Suprapubic skin (tissue), 4 donors: ENCODE data around the gene SCAPER. TPM values are rescaled to one million over a fixed set of nuclear protein-coding genes. Genes with fewer than 3 reads are reported as not detected.

Experiments used
- DNase-seq, 2 donors: peaks; one replicate each; pipeline ENCODE4 v3.0.0-alpha.2; 2019; ENCODE audit warnings: low spot score in 2 of 2
- H3K27ac ChIP-seq: fragments of 200-600 bp; sonication (generic); one replicate; pipeline ENCODE4 v1.5.1; 2019
- H3K27me3 ChIP-seq: fragments of 200-600 bp; sonication (generic); one replicate; pipeline ENCODE4 v1.5.1; 2019
- H3K36me3 ChIP-seq: fragments of 200-600 bp; sonication (generic); one replicate; pipeline ENCODE4 v1.5.1; 2019
- H3K4me1 ChIP-seq: fragments of 200-600 bp; sonication (generic); one replicate; pipeline ENCODE4 v1.5.1; 2019
- H3K4me3 ChIP-seq: fragments of 200-600 bp; sonication (generic); one replicate; pipeline ENCODE4 v1.5.1; 2019; ENCODE audit warnings: mild to moderate bottlenecking
- H3K9me3 ChIP-seq: fragments of 200-600 bp; sonication (generic); one replicate; pipeline ENCODE4 v1.5.1; 2019
- EP300 ChIP-seq: sonication (generic); formaldehyde crosslinking; IDR thresholded peaks from one replicate; pipeline ENCODE4 v1.6.1; 2017; ENCODE audit warnings: antibody characterized with exemption
- POLR2A ChIP-seq, 2 donors: fragments of 450-650 bp; IDR thresholded peaks; one replicate each; pipeline ENCODE4 v1.6.1; 2017; ENCODE audit warnings: antibody characterized with exemption in 2 of 2, mild to moderate bottlenecking in 2 of 2, moderate library complexity in 2 of 2
- POLR2AphosphoS5 ChIP-seq, 3 donors: sonication (generic); formaldehyde crosslinking; IDR thresholded peaks; one replicate each; pipeline ENCODE4 v1.6.1; 2017; ENCODE audit warnings: antibody characterized with exemption in 3 of 3
- WGBS: methylation state at CpG from one replicate; pipeline ENCODE4 v1.1.5; 2018; 5-methylcytosine and 5-hydroxymethylcytosine counted together
- total RNA-seq, 4 donors: library from RNA; depleted of rRNA; stranded (reverse); fragments of >200 nt; gene quantifications; one replicate each; pipeline ENCODE4 v1.1.0, GENCODE V29; 2016
- TF ChIP-seq, protein P1 (sequence below), 2 donors: fragments of 200-600 bp in 1 of 2; fragments of 450-650 bp in 1 of 2; sonication (generic) in 1 of 2; IDR thresholded peaks; one replicate each; pipeline ENCODE4 v1.5.1; 2016 to 2019; ENCODE audit warnings: antibody characterized with exemption in 2 of 2, mild to moderate bottlenecking in 1 of 2, moderate library complexity in 1 of 2

Gene SCAPER
- total RNA-seq, 4 donors from 2014 or later, result 26.3 to 61.4 (median 37.3) TPM

DNA sequence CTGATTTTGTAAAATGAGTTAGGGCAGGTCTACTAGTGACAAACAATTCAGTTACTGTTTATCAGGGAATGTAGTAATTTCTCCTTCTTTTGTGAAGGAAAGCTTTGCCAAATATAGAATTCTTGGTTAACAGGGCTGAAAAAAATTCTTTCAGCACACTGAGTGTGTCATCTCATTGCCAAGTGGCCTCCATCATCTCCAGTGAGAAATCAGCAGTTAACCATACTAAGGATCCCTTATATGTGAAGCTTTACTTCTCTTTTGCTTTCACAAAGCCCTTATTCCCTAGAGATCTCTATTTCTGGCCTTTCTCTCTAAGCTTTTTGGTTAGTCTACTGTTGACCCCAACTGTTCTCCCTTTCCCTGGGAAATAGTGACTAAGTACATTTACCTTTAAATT lies 269.1 kb downstream of the SCAPER start:
- no peak overlapping the region for H3K27ac ChIP-seq
- no peak for TF ChIP-seq POLR2A (IDR thresholded peaks at IDR 0.05)

DNA sequence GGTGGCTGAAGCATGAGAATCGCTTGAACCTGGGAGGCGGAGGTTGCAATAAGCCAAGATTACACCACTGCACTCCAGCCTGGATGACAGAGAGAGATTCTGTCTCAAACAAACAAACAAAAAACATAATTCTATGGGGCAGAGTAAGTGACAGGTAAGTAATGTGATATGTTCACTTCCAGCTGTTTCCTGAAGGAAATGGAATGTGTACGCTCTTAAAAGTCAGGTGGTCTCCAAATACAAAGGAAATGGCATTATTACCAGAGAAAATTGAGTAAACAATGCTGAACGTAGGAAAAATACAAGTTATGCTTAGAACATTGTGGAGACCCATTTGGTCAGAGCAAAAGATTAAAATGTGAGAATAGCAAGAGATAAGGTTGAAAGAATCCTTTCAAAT lies 278.5 kb downstream of the SCAPER start:
- WGBS, result 93% methylated on average over 4 of the region's 4 CpGs
- TF ChIP-seq, protein P1, sequence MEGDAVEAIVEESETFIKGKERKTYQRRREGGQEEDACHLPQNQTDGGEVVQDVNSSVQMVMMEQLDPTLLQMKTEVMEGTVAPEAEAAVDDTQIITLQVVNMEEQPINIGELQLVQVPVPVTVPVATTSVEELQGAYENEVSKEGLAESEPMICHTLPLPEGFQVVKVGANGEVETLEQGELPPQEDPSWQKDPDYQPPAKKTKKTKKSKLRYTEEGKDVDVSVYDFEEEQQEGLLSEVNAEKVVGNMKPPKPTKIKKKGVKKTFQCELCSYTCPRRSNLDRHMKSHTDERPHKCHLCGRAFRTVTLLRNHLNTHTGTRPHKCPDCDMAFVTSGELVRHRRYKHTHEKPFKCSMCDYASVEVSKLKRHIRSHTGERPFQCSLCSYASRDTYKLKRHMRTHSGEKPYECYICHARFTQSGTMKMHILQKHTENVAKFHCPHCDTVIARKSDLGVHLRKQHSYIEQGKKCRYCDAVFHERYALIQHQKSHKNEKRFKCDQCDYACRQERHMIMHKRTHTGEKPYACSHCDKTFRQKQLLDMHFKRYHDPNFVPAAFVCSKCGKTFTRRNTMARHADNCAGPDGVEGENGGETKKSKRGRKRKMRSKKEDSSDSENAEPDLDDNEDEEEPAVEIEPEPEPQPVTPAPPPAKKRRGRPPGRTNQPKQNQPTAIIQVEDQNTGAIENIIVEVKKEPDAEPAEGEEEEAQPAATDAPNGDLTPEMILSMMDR (IDR thresholded peaks at IDR 0.05), result no peak
- TF ChIP-seq POLR2A (IDR thresholded peaks at IDR 0.05) (no peak), POLR2AphosphoS5 (IDR thresholded peaks at IDR 0.05) (no peak), EP300 (no peak)

More for the DNA sequence above, 269.1 kb downstream of the SCAPER start:
- H3K9me3 ChIP-seq, result no peaks in the 10 kb centered on the region
- H3K4me1 ChIP-seq, result no peaks in the 10 kb centered on the region
- no peak overlapping the region for H3K4me3 ChIP-seq
- no peaks in the 10 kb centered on the region for H3K27me3 ChIP-seq
- peaks cover 5% of the 10 kb centered on the region for H3K36me3 ChIP-seq
- DNase-seq, result no peak

DNA sequence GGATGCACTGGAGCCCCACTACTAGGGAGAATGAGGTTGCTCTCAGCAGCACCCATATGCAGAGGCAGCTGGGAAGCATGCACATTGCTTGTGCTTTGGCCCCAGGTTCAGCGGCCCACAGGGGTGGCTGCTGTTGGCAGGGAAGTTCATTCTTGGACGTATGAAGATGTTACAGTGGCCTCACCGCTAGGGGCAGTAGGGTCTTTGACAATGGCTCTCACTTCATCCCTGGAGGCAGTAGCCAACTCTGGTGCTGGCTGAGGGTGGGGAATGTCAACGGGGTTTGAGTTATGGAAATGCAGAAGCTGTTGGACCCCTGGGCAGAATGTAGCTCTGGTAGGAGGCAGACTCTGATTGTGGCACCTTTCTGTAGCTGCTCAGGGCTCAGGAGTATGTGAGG lies 279.9 kb downstream of the SCAPER start:
- Histone ChIP-seq H3K36me3 (peaks cover 7% of the 10 kb centered on the region), H3K4me1 (no peaks in the 10 kb centered on the region), H3K27ac (no peak overlapping the region), H3K4me3 (no peak overlapping the region), H3K27me3 (no peaks in the 10 kb centered on the region), H3K9me3 (peaks cover 6% of the 10 kb centered on the region)
- 60% methylated on average over 3 of the region's 4 CpGs for WGBS
- no peak for DNase-seq
- TF ChIP-seq POLR2A (IDR thresholded peaks at IDR 0.05) (no peak), POLR2AphosphoS5 (IDR thresholded peaks at IDR 0.05) (no peak), EP300 (no peak)
- TF ChIP-seq, protein P1 (IDR thresholded peaks at IDR 0.05), result no peak

More for the DNA sequence above, 278.5 kb downstream of the SCAPER start:
- Histone ChIP-seq H3K4me3 (no peak overlapping the region), H3K27me3 (no peaks in the 10 kb centered on the region), H3K27ac (no peak overlapping the region), H3K4me1 (no peaks in the 10 kb centered on the region), H3K9me3 (peaks cover 6% of the 10 kb centered on the region), H3K36me3 (peaks cover 7% of the 10 kb centered on the region)
- DNase-seq, result no peak

DNA sequence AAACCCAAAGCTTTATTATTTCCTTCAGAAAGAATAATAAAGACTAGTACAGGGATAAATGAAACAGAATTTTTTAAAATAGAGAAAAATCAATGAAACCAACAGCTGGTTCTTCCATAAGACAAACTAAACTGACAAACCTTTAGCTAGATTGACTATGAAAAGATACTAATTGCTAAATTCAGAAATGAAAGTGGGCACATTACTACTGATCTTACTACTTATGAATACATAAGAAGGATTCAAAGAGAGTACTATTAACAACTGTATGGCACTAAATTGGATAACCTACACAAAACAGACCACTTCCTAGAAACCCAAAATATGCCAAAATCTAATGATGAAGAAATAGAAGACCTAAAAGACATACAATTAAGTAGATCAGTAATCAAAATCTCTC lies 290.4 kb downstream of the SCAPER start:
- peaks cover 8% of the 10 kb centered on the region for H3K36me3 ChIP-seq

DNA sequence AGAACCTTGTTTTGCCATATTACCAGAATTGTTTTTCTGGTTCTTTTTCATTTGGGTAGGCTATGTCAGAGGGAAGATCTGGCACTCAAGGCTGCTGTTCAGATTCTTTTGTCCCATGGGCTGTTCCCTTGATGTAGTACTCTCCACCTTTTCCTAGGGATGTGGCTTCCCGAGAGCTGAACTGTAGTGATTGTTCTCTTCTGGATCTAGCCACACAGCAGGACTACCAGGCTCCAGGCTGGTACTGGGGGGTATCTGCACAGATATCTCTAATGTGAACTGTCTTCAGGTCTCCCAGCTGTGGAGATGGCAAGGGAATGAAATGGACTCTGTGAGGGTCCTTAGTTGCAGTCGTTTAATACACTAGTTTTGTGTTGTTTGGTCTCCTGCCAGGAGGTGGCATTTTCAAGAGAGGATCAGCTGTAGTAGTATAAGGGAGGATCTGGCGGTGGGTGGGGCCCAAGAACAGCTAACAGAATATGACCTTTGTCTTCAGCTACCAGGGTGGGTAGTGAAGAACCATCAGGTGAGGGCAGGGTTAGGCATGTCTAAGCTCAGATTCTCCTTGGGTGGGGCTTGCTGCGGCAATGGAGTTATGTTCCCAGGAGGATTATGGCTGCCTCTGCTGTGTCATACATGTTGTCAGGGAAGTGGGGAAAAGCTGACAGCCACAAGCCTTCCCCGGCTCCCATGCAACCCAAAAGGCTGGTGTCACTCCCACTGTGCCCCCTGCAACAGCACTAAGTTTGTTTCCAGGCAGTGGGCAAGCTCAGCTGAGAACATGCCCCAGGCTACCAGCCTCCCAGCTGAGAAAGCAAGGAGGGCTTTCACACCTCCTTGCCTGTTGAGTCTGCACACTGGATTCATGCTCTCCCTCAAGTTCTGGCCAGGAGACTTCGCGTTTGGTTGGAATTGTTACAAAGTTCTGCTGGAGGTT lies 316.1 kb downstream of the SCAPER start:
- Histone ChIP-seq H3K27me3 (no peaks in the 10 kb centered on the region), H3K4me1 (no peaks in the 10 kb centered on the region), H3K9me3 (no peaks in the 10 kb centered on the region), H3K27ac (no peak overlapping the region), H3K4me3 (no peak overlapping the region), H3K36me3 (peaks cover 3% of the 10 kb centered on the region)
- no peak for TF ChIP-seq POLR2AphosphoS5 (IDR thresholded peaks at IDR 0.05)
- TF ChIP-seq EP300, result no peak
- TF ChIP-seq POLR2A (IDR thresholded peaks at IDR 0.05), result no peak
- TF ChIP-seq, protein P1 (IDR thresholded peaks at IDR 0.05), result no peak
- no peak for DNase-seq
- whole genome bisulfite sequencing, result 73% methylated on average over 7 of the region's 7 CpGs

More for the DNA sequence above, 290.4 kb downstream of the SCAPER start:
- no peak overlapping the region for H3K27ac ChIP-seq
- H3K9me3 ChIP-seq, result peaks cover 6% of the 10 kb centered on the region
- no peaks in the 10 kb centered on the region for H3K27me3 ChIP-seq
- H3K4me3 ChIP-seq, result no peak overlapping the region
- no peak for DNase-seq
- no peaks in the 10 kb centered on the region for H3K4me1 ChIP-seq
- no peak for TF ChIP-seq POLR2A (IDR thresholded peaks at IDR 0.05)
- TF ChIP-seq, protein P1 (IDR thresholded peaks at IDR 0.05), result no peak
- no peak for TF ChIP-seq POLR2AphosphoS5 (IDR thresholded peaks at IDR 0.05)
- TF ChIP-seq EP300, result no peak
